Endometrium (tissue), 2 donors: Measurements from ENCODE around the gene RTL5.
"Not testable (repeated sequence)": the region's sequence is repeated elsewhere in the genome, so short reads cannot be mapped to it uniquely, and the experiment has no call there.

ENCODE experiments used
- FAIRE-seq: peaks from 2 replicates; lab custom pipeline; 2012; peaks lifted over from hg19 to GRCh38; lab: Jason Lieb, UNC
- donor health status: control.
- donor health status: control.

The RTL5 gene

DNA sequence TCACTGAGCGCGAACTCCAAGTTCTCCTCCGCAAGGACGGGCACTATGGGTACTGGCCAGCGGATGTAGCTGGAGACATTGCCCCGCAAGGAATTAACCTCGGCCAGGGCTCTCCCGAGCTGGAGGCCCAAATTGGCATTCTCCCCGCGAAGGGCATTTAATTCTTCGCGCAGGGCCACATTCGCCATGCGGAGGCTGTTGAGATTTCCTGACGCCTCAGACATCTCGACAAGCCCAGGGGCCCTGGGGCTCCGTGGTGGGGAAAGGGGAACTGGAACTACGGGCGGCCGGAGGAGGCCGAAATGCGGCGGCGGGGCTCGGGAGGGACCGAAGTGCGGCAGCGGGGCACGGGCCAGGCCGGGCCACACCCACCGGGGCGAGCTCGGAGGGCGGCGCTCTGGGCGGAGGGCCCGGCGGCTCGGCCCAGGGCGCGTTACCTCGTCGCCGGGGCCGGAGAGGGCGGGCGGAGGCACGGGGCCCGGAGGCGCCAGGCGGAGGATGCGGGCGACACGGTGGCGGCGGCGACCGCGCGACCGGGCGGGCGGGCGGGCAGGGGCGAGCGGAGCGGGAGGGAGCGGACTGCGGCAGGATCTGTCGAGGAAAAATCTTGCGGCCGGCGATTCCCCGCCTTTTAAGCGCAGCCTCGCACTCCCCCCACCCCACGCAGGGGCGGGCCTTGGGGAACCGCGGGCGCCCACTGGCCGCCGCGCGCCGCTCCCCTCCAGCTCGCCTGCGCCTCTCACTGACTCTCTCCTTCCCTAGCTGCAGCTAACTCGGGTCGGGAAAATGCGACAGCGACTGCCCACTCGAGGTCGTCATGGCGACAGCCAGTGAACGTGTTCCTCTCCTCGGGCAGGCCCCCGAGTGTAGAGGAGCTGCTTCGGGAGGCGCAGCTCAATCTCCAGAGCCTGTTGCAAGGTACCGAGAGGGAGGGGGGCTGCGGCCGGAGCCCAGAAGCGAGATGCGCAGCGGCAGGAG lies at the start of gene RTL5:
Gene RTL5, minus strand, starts transcription at position 599 of the 978 bp plus-strand sequence.
- no peak for FAIRE-seq

DNA sequence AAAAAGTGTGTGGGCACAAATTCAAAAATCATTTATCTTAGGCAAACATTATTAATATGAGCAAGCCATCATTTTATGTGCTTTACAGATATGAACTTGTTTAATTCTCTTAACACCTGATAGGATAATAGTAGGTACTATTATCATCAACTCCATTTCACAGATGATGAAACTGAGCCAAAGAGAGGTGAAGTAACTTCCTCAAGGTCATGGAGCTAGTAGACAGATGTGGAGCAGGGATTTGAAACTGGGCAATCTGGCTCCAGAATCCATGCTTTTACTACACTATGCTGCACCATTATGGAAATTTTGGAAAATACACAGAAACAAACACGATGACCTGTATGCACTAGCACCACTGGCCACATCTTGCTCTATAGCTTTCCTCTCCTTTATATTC lies 48.8 kb upstream of the RTL5 start:
- FAIRE-seq = no peak

DNA sequence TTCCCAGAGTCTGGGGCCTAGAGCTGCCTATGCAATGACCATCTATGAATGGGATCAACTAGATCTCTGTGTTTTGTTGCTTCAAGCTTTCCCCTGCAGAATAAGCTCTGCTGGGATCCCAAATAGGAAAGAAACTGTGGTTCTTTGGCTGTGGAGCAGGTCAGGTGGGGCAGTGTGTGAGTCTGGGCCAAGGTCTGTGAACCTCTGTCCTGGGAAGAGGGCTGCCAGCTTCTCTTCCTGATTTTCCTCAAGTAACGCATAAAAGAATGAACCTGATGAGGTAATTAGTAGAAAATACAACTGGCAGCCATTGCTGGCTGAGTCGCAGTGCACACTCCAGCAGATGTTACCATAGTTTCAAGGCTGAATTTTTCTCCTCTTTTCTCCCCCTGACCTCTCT lies 45.3 kb upstream of the RTL5 start:
- no peak for FAIRE-seq

DNA sequence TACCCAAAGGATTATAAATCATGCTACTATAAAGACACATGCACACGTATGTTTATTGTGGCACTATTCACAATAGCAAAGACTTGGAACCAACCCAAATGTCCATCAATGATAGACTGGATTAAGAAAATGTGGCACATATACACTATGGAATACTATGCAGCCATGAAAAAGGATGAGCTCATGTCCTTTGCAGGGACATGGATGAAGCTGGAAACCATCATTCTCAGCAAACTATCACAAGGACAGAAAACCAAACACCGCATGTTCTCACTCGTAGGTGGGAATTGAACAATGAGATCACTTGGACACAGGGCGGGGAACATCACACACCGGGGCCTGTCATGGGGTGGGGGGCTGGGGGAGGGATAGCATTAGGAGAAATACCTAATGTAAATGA lies 44.6 kb upstream of the RTL5 start:
- FAIRE-seq = not testable (repeated sequence)

DNA sequence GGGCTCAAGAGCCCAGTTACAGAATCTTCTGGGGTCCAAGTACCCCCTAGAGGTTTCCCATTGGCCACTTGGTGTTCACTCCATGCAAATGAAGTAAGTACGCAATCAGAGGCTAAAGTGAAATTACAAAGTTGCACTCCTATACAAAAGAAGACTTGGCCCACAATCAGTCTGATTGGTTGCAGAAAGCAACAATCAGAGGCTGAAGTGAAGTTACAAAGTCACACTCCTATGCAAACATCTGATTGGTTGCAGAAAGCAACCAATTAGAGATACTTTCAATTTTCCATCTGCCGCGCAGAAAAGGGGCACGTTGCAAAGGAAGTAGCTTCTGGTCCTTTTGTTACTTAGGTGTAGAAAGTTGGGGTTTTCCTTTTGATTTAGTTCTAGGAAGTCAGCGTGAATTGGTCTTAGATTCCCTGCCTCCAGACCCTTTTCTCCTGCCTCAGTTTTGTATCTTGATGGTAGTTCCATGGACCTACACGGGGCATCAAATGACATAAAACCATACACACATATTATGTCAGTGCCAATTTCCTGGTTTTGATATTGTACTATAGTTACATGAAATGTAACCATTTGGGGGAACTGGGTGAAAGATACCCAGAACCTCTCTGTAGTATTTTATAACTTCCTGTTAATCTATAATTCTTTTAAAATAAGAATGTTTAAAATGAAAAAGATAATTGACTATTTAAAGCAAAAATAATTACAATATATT lies 37.5 kb upstream of the RTL5 start:
- no peak for FAIRE-seq

DNA sequence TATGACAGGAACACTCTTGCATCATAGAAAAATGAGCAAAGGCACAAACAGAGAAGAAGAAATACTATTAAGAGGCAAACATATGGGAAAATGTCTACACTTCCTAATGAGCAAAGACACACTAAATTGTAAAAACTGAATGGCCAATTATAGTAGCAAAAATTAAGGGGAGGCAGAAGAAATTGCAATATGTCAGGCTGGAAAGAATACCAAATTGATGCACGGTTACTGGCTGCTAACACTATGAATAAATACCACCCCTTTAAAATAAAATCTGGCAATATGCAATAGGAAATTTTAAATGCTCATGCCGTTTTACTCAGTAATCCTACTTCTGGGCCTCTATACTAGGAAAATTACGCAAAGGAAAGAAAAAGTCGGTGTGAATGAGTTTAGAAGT lies 33.8 kb upstream of the RTL5 start:
- no peak for FAIRE-seq

DNA sequence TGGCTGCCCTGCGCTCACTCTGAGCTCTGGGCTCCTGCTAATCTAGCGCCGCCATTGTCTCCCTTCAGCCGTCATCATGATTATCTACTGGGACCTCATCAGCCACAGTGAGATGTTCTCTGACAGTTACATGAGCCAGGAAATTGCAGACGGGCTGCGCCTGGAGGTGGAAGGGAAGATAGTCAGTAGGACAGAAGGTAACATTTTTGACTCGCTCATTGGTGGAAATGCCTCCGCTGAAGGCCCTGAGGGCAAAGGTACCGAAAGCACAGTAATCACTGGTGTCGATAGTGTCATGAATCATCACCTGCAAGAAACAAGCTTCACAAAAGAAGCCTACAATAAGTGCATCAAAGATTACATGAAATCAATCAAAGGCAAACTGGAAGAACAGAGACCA lies 28.1 kb upstream of the RTL5 start:
- no peak for FAIRE-seq

DNA sequence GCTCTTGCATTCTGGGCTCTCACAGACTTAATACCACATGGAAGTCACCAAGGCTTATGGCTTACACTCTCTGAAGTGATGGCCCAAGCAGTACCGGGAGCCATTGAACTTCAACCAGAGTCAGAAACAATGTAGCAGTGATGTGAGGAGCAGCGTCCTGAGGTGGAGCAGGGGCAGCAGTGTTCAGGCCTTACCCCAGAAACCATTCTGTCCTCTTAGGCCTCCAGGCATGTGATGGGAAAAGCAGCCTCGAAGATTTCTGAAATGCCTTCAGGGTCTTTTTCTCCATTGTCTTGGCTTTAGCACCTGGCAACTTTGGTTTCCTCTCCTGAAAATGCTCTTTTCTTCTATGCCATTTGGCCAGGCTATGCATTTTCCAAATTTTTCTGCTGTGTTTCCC lies 27.1 kb upstream of the RTL5 start:
- no peak for FAIRE-seq

DNA sequence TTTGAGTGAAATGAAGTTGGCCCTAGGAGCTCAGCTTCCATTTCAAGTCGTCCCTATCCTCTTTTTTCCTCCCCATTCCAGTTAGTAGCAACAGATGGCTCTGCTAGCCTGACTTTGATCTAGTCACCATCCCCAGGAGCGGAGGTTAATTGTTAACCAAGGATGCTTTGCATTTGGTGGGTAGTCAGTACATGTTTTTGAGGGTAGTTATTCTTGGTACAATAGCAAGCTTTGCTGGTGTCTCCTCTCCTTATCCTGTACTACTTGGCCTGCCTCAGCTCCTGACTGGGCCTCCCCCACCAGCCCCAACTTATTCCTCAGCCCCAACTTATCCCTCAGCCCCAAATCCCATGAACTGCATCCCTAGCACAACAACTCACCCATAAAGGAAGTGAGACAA lies 14.8 kb upstream of the RTL5 start:
- FAIRE-seq = no peak

DNA sequence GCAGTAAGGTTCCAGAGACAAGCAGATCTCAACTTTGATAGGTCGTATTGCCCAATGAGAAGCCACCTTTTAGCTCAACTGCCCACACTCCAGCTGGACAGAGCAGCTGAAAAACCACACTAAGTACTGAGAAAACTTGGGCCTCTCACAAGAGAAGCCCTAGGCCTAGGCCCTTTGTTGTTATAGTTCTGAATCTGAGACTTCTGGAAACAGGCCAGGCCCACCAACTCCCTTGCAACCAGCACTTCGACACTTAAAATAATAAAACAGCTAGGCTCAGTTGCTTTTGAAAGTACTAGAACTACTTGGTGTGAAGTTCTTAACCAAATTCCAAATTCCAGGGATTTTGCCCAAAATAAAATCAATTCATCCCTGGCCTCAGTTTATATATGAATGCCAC lies 13.5 kb upstream of the RTL5 start:
- FAIRE-seq = no peak

DNA sequence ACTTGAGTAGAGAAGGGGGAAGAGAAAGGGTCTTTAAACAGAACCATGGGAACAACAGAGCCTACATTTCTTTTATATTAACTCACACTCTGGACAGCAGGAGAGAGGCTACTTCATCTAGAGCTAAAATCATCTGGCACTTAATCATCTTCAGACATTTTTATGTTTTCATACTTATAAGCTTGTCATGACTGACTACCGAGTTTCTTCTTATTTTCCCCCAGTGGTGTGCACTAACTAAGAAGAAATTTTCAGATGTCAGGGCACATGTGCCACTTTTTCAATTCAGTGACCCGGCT lies 11.8 kb upstream of the RTL5 start:
- FAIRE-seq = no peak

DNA sequence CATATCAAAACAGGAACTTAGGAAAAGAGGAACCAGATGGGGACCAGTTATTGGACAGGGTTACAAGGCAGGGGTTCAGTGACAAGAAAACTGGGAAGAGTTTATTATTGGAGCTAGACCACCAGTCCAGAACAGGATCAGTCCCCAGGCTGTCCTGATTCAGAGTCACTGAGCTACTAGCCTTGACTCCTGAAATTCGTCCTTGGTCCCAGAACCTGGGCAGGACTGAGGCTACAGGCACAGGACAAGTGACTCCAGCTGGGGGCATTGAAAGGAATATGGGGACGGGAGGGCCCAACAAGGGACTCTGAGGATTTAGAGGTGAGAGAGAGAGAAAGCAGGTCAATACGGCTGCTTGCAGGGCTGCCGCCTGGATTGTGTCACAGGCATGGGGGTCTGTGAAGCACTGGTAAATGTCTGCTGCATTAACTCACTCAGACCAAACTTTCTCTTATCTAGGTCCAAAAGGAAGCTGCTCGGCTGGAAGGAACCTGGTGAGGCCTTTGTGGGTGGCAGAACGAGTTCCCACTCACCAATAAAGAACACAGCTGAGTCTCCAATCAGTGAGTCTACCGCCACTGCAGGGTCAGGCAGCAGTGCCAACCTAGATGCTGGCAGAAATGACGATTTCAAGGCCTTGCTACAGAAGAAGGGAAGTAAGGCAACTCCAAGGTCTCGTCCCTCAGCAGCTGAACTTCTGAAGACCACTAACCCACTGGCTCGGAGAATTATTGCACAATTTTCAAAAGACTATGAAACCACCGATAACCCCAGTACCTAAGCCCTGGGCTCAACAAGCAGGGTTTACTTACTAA lies 11.3 kb upstream of the RTL5 start:
- no peak for FAIRE-seq

DNA sequence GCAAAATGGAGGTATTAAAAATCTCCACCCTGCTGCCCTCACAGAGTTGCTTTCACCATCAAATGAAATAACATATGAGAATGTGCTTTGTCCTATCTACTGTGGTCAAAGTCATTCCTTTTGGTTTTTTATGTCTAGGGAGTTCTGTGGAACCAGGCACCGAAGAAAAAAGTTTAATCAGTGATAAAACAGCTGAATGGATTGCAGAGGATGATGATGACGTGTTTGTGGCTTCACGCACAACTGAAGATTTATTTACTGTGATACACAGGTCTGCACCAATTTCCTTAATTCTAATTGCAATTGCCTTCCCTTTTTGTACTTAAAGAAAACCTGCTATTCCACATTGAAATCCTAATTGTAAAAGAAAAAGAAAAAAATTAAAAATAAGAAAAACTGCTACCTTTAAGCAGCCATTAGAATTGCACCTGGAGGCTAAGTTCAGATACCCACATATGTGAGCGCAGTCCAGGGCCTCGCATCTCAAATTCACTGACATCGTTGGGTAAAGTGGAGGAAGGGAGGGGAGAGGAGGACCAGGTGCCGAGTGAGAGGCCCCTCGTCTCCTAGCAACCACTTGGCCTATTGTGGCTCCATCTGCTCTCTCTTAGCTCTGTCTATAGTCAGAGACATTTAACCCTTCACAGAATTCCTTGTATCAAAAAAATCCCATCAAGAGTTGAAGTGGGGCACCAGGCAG lies 10.5 kb upstream of the RTL5 start:
- no peak for FAIRE-seq

DNA sequence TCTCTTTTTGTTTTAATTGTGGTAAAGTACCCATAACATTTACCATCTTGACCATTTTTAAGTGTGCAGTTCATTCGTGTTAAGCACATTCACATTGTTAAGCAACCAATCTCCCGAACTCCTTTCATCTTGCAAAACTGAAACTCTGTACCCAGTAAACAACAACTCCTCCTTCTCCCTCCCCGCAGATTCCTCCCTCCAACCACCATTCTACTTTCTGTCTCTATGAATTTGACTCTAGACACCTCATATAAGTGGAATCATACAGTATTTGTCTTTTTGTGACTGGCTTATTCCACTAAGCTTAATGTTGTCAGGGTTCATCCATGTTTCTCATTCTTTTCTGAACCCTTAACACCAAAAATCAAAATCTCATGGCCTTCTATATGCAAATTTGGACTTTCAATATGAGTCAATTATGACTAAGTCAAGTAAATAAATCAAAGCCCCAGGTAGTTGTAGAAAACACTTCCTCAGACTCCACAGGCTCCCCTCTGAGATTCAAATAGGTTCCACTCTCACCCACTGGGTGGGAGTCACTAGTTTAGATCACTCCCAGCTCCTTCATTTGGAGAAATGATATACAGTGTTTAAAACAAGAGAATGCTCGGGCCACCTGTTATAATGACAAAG lies 9.8 kb upstream of the RTL5 start:
- FAIRE-seq = no peak

DNA sequence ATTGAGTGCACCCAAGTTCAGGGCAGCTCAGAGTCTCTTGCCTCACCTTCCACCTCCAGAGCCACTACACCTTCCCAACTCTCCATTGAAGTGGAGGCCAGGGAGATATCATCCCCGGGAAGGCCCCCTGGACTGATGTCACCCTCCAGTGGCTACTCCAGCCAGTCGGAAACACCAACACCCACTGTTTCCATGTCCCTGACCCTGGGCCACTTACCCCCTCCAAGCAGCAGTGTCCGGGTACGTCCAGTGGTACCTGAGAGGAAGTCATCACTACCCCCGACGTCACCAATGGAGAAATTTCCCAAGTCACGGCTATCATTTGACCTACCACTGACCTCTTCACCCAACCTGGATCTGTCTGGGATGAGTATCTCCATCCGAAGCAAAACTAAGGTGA lies 7.8 kb upstream of the RTL5 start:
- FAIRE-seq = no peak

DNA sequence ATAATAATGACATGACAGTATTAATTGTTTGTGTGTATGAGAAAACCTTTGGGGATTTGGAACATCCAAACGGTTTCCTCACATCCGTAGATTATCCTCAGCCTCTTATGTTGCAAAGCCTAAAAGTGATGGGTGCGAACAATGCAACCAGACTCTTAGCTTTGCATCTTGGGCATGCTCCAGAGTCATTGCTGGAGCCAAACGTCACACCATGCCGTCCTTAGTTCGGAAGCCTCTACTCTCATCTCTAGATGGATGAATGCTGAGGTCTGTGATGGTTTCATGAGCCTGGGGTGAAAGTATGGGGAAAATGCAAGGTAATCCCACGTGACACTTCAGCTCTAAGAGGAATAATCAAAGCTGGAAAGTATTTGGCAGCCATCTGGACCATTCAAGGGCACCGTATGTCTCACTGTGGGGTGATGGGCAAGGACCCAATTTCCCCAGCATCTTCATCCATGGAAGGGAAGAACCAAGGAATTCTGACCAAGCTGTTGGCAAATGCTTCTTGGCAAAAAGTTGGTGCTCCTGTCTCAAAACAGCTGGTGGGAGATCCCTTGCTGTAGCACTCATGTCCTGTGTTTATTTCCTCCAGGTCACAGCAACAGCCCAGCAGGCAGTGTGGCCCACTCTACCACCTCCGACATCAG lies 6.3 kb upstream of the RTL5 start:
- no peak for FAIRE-seq

DNA sequence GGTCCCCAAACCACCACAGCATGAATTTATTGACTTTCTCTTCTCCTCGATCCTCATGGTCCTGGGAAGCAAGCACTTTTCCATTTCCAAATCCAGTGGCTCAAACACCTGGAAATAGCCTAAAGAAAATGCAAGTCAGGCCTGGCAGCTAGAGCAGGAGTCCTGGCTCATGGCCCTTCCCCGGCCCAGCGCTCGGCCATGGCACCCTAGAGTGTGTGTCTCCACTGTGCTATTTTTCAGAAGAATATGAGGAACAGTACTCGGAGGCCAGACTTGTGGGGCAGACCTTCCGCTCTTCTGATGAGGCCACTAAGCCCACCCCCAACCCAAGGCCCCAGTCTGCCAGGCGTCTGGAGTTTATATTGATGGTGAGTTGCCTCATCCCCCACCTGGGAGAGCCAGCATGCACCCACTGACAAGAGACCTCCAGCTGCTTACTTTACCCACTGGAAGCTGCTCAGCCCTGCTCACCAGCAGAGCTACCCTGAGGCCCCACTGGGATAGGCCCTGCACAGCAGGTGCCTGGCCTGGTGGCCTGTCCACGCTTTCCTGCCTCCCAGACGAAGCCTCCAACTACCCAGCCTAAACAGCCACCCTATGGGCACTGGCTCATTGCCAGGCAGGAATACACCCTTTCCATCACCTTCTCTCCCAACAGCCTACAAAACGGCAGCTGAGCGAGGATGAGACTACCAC lies 2.3 kb upstream of the RTL5 start:
- no peak for FAIRE-seq

DNA sequence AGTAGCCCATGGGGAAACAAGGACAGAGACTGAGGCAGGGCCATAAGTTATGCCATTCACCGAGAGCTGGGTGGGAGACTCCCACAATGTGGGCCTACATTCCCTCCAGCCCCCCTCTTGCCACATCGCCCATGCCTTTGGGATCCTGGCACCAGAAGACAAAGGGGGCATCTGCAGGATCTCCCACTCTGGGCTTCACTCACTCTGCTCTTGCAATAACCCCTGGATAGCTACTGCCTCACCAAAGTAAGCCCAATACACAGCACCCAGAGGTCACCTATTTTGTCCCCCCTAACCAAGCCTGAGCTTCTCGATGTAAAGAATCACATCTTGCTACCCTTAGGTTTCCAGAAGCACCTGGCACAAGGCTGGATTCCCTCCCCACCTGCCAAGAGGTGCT lies 741 bp upstream of the RTL5 start:
- no peak for FAIRE-seq

DNA sequence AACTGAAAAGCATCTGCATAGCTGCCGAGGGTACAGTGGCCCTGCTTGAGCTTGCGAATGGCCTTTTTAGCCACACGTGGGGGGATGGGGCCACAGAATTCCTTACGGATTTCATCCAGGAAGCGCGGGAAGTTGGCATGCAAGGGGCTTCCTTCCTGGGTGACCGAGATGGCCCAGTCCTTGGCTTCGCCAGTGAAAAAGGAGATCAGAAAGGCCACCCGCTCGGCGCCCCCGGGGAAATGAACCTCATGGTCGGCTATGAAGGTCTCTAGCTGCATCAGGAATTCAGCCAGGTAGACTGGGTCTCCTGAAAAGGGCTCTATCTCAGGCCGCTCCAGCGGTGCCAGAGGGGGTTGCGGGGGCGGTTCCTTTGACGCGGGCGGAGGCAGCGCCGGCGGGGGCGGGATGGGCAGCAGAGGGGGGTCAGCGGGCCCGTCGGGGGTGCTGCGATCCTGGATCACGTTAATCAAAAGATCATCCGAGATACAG lies 909 bp downstream of the RTL5 start:
- no peak for FAIRE-seq

DNA sequence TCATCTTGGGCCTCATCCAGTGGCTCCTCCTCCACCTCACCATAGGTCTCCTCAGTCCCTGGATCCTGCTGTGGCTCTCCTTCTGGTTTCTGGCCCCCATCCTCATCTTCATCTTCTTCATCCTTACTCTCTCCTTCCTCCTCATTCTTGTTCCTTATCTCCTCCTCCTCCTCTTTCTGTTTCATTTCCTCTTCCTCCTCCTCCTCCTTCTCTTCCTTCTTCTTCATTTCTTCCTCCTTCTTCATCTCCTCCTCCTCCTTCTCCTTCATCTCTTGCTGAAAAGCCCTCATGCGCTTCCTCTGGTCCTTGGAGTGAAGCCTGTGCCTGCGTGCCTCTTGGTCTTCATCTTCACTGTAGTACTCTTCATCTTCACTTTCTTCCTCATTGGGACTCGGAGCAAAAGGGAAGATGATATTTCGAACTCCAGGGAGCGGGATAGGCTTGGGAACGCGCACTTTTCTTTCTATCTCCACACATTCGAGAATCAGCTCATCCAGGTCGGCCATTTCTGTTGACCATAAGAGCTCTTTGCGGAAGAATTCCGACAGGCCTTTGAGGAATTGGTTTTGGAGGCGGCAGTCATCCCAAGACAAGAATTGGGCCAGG lies 1.5 kb downstream of the RTL5 start:
- no peak for FAIRE-seq
